NCI-H748 (cell line): ENCODE results near the gene C1QTNF9B.
A peak's percentile ranks its signal among the peaks of the same experiment; 100 is the strongest.
"Not testable (repeated sequence)": the region's sequence is repeated elsewhere in the genome, so short reads cannot be mapped to it uniquely, and the experiment has no call there.

Experiments
- DNase-seq: peaks from one replicate; lab custom pipeline; 2025; ENCODE audit not compliant: unreplicated experiment; lab: John Stamatoyannopoulos, UW

Gene C1QTNF9B

DNA sequence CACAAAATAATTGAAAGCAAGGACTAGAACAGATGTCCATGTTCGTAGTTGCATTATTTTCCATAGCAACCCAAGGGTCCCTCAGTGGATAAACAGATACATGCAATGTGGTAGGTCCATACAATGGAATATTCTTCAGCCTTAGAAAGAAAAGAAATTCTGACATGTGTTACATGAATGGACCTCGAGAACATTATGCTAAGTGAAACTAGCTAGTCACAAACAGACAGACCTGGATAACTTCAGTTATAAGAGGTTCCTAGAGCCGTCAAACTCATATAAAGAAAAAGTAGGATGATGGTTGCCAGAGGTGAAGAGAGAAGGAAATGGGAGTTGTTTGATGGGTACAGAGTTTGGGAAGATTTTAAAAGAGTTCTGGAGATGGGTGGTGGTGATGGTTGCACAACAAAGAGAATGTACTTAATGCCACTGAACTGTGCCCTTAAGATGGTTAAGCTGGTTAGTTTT, at the start of gene C1QTNF9B:
TSS of gene C1QTNF9B (minus strand) at position 51 of the 468 bp plus-strand sequence.
- not testable (repeated sequence) for DNase-seq

DNA sequence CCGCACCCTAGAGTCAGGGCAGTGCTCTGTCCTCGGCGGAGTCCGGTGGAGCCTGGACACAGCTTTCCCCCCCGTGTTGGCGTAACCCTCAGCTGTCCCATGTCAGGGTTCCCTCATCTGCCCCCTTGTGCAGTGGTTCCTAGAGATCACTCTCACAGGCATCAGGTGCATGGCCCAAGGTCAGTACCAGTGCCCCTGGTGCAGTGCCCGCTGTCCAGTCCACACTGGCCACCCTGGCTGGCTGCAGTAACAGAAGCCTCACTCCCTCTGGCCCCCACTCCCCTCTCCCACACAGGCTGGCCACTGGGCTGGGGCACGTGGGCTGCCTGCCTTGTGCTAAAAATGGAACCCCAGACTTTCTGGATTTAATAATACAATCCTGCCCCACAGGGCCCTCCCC, 49.6 kb upstream of the C1QTNF9B start:
- DNase-seq = no peak

DNA sequence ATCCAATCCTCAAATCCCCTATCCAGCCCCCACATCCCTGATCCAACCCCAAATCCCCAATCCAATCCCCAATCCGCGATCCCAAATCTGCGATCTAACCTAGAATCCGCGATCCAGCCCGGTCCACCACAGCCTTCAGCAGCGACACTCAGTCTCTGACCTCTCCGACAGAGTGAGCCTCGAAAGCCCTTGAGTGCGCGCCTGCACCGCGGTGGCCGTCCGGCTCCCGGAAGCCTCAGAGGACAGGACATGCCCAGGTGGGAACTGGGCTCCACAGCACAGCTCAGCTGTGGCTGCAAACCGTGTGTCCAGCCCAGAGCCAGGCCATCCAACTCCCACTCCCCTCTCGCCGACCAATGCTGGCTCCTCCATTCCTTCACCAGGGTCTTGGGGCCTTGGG, 48.8 kb upstream of the C1QTNF9B start:
- DNase-seq = no peak

DNA sequence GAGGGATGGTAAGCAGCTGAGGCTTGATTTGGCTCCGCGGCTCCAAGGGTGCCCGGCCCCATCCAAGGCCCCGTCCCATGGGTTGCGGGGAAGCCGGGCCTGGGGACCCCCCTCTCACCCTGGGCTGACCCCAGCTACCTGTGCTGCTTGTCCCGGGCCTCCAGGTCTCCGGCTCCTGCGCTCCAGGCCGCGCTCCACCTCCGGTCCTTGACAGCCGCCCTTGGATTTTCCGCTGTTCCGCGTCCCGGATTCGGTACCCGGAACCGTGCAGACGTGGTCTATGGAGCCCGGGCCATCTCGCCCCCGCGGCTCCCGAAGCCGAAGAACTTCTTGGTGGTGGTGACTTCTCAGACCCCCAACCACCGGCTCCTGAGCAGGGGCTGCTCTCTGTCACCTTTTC, 48.3 kb upstream of the C1QTNF9B start:
- DNase-seq = no peak

DNA sequence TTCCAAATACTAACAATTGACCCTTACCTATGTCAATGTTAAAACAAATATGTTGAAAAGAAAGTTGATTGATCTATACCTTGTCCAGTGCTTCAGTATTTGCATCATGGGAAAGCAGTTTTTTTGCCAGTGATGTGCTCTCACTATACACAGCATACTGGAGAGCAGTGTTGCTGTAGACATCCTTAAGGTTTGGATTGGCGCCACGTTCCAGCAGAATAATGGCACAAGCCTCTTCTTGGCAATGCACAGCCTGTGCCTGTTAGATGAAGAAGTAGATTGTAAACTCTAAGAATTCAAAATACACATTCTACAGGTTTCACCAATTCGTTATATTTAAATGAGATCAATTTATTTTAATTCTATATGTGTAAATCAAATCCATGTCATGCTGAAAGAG, 43.9 kb upstream of the C1QTNF9B start:
- DNase-seq = no peak

DNA sequence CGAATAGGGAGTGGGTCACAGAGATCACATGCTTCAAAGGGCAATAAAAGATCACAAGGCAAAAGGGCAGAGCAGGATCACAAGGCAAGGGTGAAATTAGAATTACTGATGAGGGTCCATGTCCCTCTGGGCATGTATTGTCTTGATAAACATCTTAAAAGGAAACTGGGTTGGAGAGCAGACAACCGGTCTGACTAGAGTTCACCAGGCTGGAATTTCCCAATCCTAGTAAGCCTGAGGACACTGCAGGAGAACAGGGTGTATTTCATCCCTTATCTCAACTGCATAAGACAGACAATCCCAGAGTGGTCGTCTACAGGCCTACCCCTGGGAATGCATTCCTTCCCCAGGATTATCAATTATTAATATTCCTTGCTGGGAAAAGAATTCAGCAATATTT, 42.4 kb upstream of the C1QTNF9B start:
- DNase-seq = not testable (repeated sequence)

DNA sequence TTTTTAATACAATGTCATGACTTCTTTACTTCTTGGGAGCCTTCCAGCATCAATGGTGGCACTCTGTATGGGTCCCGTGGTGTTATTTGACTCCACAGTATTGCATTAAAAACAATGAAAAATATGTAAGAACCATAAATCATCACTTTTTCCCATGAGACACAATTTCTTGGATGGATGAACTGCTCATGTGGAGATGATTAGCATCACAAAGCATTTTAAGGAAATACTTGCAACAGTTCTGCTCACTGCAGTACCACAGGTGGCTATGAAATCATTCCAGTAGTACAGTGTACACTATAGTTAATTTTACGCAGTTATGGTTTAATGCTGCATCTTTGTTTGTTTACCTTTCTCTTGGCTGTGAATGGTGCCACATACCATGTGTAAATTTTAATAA, 37.2 kb upstream of the C1QTNF9B start:
- no peak for DNase-seq

DNA sequence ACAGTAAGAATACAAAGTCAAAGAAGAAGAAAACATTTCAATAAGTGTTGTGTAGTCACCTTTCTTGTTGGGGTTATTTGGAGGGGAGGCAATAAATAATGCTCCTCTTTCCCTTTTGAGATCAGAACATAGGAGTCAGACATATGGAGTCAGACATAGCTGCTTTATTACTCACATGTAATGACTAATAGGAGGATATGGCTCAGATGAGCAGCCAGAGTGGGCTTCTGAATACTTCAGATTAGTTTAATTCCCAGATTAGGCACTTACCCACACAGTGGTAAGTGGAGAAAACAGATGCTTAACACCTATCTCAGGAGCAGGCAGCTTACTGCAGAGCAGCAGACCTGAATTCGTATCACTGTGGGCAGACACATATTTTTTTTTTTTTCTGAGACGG, 31.7 kb upstream of the C1QTNF9B start:
- DNase-seq = no peak

DNA sequence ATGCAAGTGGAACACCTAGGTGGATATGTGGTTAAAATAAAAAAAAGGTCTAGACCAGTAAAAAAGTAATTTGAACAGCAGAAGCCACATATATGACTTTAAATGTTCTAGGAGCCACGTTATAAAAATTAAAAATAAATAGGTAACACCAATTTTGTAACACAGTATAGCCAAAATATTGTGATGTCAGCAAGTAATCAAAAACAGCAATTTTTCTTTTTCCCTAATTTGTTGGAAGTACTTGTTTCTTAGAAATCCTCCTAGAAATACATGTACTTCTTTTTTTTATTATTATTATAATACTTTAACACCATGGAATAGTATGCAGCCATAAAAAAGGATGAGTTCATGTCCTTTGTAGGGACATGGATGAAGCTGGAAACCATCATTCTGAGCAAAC, 25.7 kb upstream of the C1QTNF9B start:
- DNase-seq = no peak

DNA sequence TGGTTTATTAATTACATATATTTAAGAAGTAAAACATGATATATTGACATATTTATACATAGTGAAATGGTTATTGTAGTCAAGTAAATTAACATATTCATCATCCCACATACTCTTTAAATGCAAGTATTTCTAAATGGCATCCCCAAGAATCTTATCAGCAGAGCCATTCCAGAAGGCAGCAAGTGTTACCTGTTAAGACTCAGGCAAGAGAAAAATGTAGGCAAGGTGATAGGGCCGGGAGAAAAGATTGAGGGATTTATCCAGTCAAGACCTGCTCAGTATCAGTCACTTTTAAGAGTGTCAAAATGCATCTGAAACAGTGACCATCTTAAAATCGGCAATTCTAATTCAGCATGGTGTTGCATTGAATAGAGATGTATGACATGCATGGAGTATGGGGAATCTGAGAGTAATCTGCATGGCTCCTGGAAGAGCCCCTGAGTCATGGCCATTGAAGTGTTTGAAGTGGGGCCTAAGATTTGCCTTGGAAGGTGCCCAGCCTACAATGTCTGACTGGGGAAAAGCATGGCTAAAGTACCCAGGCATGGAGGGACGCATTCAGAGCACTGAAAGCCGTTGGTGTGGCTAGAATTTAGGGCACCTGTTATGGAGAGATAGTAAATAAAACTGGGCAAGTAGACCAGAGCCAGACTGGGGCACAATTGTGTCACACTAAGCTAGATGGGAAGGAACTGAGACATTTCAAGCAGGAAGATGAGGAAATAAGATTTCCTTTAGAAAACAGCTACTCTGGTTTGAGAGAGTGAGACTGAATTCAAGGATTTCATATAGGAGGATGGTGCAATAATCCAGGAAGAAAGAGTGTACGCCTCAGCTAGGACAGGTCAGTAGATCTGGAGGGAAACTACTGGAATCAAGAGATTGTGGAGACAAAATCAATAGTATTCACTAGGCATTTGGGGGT, 25.0 kb upstream of the C1QTNF9B start:
- DNase-seq = no peak

DNA sequence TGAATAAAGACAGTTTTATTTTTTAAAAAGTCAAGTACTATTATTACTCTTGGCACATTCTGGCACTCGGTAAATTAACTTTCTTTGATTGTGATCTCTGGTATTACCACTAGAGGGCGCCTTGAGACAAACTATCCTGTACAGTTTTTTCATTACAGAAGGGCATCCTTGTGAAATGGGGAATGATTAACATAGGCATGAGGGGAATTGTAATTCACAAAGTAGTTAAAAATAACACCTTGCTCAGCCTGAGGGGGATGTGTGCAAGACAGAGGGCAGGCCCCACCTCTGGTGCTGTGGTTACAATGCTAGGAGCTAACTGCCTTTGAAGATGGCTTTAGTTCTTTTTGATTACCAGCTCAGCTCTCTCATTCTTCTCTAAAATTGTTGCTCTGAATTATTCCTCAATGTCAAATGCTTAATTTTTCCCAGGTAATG, 24.2 kb upstream of the C1QTNF9B start:
- peak; percentile 80 for DNase-seq

DNA sequence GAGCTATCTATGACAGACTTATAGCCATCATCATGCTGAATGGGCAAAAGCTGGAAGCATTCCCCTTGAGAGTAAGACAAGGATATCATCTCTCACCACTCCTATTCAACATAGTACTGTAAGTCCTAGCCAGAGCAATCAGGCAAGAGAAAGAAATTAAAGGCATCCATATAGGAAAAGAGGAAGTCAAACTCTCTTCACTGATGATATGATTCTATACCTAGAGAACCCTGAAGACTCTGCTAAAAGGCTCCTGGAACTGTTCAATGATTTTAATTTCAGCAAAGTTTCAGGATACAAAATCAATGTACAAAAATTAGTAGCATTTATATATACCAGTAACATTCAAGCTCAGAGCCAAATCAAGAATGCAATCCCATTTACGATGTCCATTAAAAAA, 21.7 kb upstream of the C1QTNF9B start:
- no peak for DNase-seq

DNA sequence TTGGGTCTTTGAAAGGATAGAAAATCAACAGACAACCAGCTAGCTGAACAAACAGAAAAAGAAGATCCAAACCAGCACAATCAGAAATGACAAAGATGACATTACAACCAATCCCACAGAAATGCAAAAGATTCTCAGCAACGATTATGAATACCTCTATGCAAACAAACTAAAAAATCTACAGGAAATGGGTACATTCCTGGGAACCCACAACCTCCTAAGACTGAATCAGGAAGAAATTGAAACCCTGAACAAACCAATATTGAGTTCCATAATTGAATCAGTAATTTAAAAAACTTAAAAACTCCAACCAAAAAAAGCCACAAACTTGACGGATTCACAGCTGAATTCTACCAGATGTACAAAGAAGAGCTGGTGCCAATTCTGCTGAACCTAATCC, 20.9 kb upstream of the C1QTNF9B start:
- DNase-seq = no peak

DNA sequence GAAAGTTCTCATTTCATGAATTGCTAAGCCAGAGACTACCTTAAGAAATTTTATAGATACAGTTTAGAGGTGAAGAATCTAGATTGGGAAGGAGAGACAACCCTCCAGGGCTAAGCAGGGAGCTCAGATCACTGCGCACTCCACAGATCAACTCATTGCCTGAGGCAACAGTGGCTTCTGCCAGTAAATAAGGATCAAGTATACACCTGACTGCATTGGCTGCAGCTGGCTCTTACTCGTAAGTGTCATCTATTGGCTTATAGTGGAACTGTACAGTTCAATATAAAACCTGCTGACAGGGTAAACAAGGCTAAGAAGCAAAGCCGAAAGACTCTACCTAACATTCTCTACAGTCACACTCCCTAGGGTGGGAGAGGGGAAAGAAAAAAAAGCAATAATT, 18.0 kb upstream of the C1QTNF9B start:
- peak; percentile 84 for DNase-seq

DNA sequence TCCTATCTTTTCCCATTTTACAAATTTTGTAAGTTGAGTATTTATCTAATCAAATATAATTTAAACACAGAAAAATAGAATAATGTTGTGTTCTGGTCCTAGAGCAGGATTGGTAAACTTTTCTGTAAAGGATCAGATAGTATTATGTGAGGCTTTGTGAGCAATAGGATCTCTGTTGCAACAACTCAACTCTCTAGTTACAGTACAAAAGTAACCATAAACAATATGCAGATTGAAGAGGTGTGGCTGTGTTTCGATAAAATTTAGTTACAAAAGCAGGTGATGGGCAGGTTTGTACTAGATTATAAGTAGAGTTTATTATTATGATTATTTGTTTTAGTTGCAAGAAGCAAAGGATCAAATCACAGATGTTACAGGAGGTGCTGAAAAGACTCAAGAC, 15.2 kb upstream of the C1QTNF9B start:
- no peak for DNase-seq

DNA sequence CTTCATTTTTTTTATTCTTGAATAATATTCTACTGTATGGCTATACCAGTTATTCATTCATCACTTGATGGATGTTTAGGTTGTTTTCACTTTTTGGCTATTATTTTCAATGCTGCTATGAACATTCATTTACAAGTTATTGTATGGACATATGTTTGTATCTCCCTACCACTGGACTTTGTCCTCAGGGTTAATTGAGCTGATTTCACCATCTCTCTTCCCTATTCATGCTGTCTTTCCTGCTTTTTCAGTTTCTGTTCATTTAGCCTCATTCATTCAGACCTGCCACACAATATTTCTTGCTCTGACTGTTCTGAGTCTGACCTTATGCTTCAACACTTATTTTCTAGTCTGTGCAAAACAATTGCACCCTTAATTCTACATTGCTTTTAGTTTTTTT, 12.3 kb upstream of the C1QTNF9B start:
- DNase-seq = no peak

DNA sequence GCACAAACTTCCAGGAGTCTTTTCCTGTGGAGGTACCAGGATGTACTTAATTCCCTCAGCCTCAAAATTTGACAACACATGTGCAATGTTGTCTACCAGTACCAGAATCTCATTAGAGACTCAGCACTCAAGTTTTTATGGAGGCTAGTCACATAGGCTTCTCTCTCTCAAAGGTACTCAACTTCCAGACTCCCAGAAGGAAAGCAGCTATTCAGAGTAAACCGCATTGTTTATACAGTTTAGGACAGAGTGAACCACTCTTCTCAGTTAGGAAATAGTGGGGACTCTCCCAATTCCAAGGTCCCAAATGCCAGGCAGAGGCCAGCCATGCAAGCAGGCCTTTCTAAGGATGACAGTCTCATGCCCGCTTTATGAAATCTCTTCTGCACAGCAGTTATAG, 8.5 kb upstream of the C1QTNF9B start:
- DNase-seq = no peak

DNA sequence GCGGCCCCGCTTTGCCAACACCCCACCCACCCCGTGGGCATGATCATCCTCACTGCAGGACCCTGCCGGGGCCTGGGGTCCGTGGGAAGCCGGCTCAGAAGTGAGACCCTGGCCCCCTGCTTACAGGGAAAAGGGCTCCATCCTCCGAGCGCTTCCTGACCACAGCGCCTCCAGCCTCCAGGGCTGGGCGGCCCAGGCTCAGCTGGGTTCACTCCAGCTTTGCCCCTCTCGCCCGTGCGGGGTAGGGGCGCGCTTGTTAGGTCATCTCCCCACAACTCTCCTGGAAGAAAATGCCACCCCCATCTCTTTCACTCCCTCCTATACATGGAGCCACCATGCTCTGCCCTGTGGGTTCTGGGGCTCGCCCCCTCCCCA, 6.6 kb upstream of the C1QTNF9B start:
- no peak for DNase-seq

DNA sequence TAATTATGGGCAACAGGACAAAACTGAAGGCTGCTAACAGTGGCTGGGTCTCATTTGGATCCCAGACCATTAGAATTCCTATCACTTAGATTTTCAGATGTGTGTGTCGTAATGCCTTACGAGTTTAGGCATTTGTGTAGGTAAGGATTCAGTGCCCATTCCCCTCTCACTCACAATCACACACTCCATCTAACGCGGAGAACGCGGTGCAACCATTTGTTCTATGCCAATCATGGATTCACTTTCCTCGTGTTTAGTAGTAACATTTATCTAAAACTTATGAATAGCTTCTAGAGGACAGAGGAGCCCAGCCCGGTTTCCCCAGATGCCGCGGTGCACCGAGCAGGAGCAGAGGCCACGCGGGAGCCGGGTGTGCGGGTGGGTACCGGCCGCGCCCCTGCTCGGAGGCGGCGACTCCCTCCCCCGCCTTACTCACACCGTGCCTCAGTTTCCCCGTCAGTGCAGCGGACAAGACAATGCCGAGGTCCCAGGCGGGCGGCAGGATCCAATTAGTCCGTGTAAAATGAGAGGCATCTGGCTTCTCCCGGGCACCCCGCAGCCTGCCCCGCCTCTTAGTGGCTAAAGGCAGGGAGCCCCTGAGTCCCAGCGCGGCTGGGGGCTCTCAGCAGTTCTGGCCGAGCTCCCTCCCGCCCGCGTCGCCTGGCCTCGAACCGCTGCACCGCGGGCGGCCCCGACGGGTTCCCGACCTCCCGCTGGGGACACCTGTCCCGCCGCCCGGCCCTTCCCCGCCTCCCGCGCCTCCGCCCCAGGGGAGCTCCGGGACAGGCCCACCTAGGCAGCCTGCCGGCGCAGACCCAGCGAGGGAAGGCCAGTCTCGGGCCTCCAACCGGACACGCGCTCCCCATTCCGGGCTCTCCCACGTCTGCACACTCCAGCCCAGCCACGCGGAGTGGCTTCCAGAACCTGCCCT, 5.9 kb upstream of the C1QTNF9B start:
- DNase-seq = no peak

DNA sequence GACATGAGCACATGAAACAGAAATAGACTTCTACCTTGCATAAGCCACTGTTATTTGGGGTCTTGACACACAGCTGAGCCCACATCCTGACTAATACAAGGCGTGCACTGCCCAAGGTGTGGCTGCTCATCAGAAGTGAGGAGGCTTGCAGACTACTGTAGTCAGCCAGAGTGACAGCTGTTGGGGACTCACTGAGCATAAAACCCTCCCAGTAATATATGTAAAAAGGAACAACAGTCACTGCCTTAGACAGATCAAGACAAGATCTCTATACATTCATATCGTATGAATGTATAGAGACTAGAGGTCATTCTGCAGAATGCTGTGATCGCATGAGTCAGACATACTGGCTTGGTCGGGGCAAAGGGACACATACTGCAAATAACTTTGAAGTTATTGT, 4.1 kb upstream of the C1QTNF9B start:
- no peak for DNase-seq

DNA sequence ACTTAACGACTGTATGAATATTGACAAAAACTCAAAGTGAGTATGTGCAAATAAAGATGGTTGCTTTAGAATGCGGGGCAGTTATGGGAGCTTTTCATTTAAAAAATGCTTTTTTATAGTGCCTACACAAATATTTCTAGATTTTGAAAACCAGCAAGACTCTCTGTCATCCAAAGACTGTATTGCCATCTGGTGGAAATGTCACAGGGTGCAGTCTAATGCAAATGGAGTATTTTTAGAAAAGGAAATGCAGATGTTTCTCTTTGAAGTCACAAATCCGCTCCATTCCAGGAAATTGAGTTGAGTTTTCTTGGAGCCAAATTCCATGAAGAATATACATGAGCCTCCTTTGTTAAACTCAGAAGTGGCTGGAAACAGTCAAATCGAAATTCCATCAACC, 2.3 kb upstream of the C1QTNF9B start:
- peak; percentile 54 for DNase-seq

DNA sequence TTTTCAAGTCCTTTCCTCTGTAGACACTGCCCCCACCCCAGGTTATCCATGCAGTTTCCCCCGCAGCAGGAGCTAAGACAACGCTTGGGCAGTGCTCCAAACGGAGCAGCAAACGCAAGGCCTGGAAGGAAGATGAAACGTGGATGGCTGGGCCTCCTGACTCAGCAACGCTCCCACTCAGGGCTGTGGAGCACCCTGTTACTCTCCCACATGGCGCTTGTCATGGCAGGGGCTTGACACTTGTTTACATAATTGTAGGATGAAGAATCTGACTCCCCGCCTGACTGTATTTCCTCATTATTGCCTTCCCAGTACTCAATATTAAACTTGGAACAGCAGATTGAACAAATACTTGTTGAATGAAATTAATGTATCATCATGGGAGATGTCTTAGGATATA, 799 bp upstream of the C1QTNF9B start:
- no peak for DNase-seq
